HG03378 (cell line): ENCODE results near the gene DUS1L.

ENCODE experiments used
- ATAC-seq: cut with Tn5 transposase; IDR thresholded peaks from one replicate; pipeline ENCODE4 v1.9.1; 2021; ENCODE audit warnings: mild to moderate bottlenecking, moderate library complexity; ENCODE audit not compliant: unreplicated experiment

Gene DUS1L

DNA sequence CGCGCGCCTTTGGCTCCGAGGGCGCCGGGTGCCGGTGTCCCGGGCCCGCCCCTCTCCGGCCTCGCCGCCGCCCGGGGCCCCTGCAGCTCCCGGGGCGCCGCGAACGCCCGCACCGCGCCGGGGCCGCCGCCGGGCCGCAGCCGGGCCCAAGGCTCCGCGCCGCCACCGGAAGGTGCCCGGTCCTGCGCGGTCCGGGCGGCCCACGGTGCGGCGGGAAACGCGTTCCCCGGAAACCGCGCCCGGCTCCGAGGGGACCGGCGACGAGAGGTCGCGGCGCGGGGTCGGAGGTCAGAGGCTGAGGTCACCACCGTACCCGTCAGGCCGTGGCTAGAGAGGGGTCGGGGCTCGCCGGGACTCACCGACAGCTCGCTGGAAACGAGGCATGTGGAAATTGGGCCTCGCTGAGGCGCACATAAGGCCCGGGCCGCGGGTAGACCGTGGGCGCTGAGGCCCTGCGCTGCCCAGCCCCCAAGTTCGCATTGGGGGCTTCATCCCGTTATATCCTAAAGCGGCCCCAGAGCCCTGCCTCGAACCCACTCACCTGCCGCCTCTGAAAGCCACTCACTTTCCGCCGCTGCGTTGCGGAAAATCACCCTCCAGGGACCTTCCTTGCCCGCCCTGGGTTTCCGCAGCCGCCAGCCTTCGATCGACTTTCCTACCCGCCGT is at the start of gene DUS1L:
DUS1L (minus strand) TSS at position 167 of the 666 bp plus-strand sequence. CDS start 745 bp downstream, outside the sequence.
- ATAC-seq: no peak

- no peak for ATAC-seq
These were observed 49.3 kb upstream of the DUS1L start for GRCh38 chr17:82114872-82115271.

- no peak for ATAC-seq
These were observed 48.8 kb upstream of the DUS1L start for GRCh38 chr17:82114447-82114846.

DNA sequence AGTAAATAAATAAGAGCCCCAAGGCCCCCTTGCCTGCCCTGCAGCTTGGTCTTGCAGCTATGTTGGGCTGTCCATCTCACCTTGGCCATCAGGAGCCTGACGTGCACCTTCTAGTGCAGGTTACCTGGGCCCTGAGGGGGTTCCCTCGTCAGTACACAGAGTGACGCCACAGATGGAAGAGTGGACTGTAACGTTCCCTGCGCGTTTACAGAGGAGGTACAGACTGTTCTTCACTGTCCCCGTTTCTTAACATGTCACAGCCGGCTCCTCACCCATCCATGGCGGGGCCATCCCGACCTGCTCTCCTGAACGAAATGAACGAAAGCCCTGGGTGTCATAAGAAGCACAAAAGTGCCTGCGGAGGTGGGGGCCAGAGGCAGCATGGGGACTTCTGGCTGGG is 48.3 kb upstream of the DUS1L start:
- no peak for ATAC-seq

DNA sequence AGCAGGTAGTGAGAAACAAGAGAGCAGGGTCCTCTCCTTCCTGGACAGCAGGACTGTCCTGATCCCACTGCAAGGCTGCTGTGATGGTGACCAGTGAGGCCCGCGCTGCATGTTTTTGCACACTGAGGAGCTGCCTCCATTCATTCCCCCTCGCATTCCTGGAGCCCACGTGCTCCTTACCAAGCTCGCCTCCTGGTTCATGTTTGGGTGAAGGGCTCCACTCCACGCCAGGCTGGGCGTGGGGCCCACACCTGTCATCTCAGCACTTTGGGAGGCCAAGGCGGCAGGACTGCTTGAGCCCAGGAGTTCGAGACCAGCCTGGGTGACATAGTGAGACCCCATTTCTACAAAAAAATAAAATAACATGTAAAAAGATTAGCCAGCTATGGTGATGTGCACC is 47.8 kb upstream of the DUS1L start:
- ATAC-seq: no peak

- ATAC-seq: no peak
These were observed 47.3 kb upstream of the DUS1L start for GRCh38 chr17:82112914-82113311.

GRCh38 chr17:82112181-82112913 is 46.7 kb upstream of the DUS1L start:
- no peak for ATAC-seq

GRCh38 chr17:82110298-82110697 is 44.7 kb upstream of the DUS1L start:
- ATAC-seq: no peak

DNA sequence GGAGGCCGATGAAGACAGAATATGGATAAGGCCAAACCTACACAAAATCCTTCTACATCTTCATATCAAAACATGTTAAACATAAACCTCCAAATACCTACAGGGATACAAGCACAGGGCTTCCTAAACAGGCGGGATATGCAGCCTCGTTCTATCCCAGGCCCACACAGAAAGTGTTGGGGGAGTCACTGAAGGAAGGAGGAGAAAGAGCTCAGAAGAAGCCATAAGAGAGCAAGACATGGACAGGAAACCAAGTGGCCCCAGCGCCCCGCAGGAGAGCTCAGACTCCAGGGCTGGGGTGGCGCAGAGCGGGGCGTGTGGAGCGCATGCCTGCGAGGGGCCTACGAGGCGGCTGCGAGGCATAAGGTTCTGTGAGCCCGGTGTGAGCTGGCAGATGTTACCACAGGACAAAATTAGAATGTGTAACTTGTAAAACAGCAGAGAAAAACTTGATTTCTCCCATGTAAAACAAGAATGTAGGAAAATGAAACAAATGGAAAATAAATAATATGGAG is 43.4 kb upstream of the DUS1L start:
- ATAC-seq: no peak

- no peak for ATAC-seq
These were observed 42.9 kb upstream of the DUS1L start for GRCh38 chr17:82108496-82108945.

- ATAC-seq: no peak
These were observed 42.4 kb upstream of the DUS1L start for GRCh38 chr17:82108038-82108437.

- no peak for ATAC-seq
These were observed 41.8 kb upstream of the DUS1L start for GRCh38 chr17:82107341-82107860.

DNA sequence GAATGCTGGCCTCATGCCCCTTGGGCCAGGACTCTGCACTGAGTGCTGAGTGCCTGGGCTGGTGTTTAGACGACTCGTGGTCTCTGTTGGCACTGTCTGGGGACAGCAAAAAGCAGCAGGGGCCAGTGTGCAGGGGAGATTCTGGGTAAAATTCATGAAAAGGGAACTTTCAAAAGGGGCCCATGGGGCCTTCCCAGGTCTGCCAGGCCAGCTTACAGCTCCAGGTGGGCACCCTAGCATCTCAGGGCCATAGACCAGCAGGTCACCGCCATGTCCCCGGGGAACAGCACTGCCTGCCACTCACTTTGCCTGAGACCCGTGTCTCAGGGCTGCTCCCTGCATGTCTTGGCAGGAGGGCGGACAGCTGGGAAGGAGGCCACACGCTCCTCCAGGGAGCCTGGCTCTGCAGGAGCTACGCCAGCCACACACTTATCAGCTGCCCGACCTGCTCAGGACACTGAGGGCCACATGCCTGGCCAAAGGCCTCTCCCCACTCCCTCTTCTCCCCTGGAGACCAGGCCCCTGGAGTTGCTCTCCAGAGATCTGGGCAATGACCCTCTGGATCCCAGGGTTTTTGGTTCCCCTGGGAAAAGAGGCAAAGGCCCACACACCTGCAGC is 41.2 kb upstream of the DUS1L start:
- ATAC-seq: no peak

- no peak for ATAC-seq
These were observed 40.5 kb upstream of the DUS1L start for GRCh38 chr17:82105882-82106687.

DNA sequence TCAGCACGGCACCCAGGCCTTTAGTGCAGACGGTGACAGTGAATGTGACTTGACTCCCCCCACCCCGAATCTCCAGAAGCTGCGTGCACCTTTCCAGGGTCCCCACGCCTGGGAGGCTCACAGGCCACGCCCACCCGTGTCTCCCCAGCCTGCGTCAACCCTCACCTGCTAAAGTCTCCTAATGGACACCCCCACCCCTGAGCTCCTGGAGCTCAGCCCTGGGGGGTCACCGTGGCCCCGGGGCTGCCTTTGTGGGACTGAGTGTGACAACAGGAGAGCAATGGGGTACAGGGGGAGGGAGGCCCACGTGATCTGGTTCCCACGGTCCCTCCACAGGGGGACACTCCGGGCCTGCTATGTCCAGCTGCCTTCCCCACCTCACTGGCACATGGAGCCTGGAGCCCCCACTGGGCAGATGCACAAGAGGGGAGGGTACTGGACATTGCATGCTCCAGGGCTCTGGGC is 39.8 kb upstream of the DUS1L start:
- ATAC-seq: no peak

- ATAC-seq: no peak
These were observed 39.3 kb upstream of the DUS1L start for GRCh38 chr17:82104797-82105416.

DNA sequence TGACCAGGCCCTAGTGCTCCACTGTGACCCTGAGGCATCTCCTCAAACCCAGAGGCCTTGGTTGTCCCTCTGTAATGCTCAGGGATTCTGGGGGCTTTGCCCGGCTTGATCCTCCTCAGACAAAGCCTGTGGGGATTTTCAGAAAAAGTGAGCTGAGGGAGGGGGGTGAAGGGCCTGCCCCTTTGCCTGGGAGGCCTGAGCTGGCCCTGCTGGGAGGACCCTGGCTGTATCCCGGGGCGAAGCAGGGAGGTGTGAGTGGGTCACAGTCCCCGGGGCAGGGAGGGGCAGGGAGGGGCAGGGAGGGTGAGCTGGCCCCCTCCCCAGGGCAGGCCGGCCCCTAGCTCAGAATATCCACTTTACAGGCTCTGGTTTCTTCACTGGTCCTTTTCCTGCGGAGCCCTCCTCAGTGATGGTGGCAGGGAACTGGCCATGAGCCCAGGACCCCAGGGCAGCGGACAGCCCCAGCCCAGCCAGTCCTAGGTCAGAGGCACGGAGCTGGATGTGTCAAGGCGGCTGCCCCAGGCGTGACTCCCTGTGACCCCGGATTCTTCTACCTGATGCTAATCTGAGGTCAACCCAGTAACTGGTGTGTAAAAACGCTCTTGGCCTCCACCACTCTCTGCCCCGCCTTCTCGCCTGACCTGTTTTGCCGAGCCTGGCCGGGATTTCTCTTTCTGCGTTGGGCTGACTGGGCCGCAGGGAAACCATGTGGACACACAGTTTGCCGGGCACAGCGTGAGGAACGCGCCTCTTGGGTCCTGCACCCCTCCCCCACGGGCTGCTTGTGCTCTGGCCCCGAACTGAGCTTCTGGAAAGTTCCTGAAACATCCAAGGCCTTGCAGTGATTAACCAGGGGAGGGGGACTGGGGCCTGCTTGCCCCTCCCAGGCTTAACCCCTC is 38.2 kb upstream of the DUS1L start:
- no peak for ATAC-seq

DNA sequence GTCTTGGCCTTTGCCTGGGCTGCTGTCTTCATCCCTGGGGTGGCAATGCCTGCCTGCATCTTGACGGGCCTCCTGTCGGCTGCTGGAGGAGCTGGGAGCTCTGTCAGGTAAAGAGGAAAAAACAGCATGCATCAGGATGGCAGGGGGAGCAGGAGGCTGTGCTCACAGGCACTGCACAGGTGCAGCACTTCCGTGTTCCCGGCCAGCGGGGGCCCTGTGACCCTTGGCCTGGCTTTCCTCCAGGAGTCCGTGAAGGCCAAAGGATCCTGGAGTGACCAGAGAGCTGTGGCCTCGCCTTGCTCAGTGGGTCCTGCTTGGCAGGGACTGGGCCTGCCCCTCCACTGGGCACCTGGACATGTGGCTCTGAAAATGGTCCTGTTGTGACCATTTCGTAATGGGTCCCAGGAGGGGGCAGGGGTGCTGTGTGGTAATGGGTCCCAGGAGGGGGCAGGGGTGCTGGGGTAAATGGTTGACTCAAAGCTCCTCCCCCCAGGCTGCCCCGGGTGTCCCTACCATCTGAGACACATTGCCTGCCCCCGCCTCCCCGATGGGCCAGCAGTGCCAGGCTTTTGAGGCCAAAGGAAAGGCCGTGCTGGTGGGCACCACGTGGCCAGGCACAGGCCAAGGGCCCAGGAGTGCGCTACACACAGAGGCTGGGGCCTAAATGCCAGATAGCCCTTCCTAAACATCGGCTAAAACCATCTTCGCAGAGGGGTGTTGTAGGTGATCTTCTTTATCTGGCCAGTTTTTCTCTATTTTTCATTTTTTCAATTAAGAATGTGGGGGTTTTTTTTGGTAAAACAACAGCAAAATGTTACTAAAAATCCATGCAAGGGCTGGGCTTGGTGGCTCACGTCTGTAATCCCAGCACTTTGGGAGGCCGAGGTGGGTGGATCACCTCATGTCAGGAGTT is 36.4 kb upstream of the DUS1L start:
- no peak for ATAC-seq
